B cell (primary cell): ENCODE data around the gene MRPS26. TPM values are rescaled to one million over a fixed set of nuclear protein-coding genes. Genes with fewer than 3 reads are reported as not detected.
A peak's percentile ranks its signal among the peaks of the same experiment; 100 is the strongest.
"Not testable (repeated sequence)": the region's sequence is repeated elsewhere in the genome, so short reads cannot be mapped to it uniquely, and the experiment has no call there.

ENCODE experiments used
- ATAC-seq: fragments of 200-7000 bp; cut with Tn5 transposase; one replicate; pipeline ENCODE4 v1.10.0; 2021; ENCODE audit warnings: low read depth, mild to moderate bottlenecking, moderate number of reproducible peaks, moderate library complexity
- CTCF ChIA-PET: fragments of 350-600 bp; sonication (Branson Sonifier 250); formaldehyde crosslinking; loops from one replicate; lab custom pipeline; 2021; ENCODE audit warnings: antibody characterized with exemption, inconsistent platforms; lab: Charles Lee
- POLR2A ChIA-PET: fragments of 350-600 bp; sonication (Branson Sonifier 250); formaldehyde crosslinking; loops from one replicate; lab custom pipeline; 2021; ENCODE audit warnings: antibody characterized with exemption; lab: Charles Lee
- DNase-seq: peaks from one replicate; pipeline ENCODE4 v3.0.0; 2013
- H2AFZ ChIP-seq: 2 replicates; pipeline ENCODE4 v1.6.1; 2012; ENCODE audit warnings: mild to moderate bottlenecking, low read depth, low read length; ENCODE audit not compliant: insufficient read depth, poor library complexity, severe bottlenecking
- H3K27ac ChIP-seq, 2 donors: 1 replicate in 1 of 2; 2 replicates in 1 of 2; pipeline ENCODE4 v1.5.1; 2012 to 2013; ENCODE audit warnings: low read length in 2 of 2, mild to moderate bottlenecking in 2 of 2, moderate library complexity in 1 of 2
- H3K27me3 ChIP-seq, 4 experiments: fragments of 200-600 bp in 1 of 4; sonication (generic) in 1 of 4; replicated peaks in 1 of 4; 1 replicate in 2 of 4; 2 replicates in 2 of 4; pipeline versions ENCODE4 v1.6.1 to v1.7.0; 2013 to 2016; ENCODE audit warnings: low read length in 3 of 4, mild to moderate bottlenecking in 2 of 4, mixed read lengths in 1 of 4, moderate library complexity in 1 of 4; ENCODE audit not compliant: insufficient read depth in 4 of 4, control insufficient read depth in 3 of 4; ENCODE audit errors: control extremely low read depth in 1 of 4
- H3K36me3 ChIP-seq, 2 experiments: replicated peaks in 1 of 2; 1 replicate in 1 of 2; 2 replicates in 1 of 2; pipeline versions ENCODE4 v1.6.1 to v1.7.1; 2013; ENCODE audit warnings: low read length in 1 of 2; ENCODE audit not compliant: insufficient read depth in 2 of 2, control insufficient read depth in 1 of 2; ENCODE audit errors: control extremely low read depth in 1 of 2, extremely low read depth in 1 of 2
- H3K4me1 ChIP-seq, 2 donors: fragments of 200-600 bp in 1 of 2; sonication (generic) in 1 of 2; 1 replicate in 1 of 2; 2 replicates in 1 of 2; pipeline versions ENCODE4 v1.5.1 to v1.6.1; 2013 to 2017; ENCODE audit warnings: low read length in 2 of 2; ENCODE audit not compliant: control insufficient read depth in 2 of 2, insufficient read depth in 2 of 2
- H3K4me2 ChIP-seq: replicated peaks from 2 replicates; pipeline ENCODE3; 2012; ENCODE audit warnings: mild to moderate bottlenecking, low read depth, low read length; ENCODE audit not compliant: poor library complexity, severe bottlenecking
- H3K4me3 ChIP-seq, 5 experiments: fragments of 200-600 bp in 1 of 5; sonication (generic) in 1 of 5; 1 replicate in 3 of 5; 2 replicates in 2 of 5; pipeline versions ENCODE4 v1.5.1 to v1.7.0; 2011 to 2016; ENCODE audit warnings: low read length in 4 of 5, mild to moderate bottlenecking in 4 of 5, low read depth in 2 of 5, control low read depth in 1 of 5, moderate library complexity in 1 of 5; ENCODE audit not compliant: insufficient read depth in 1 of 5; ENCODE audit errors: control extremely low read depth in 1 of 5, extremely low read depth in 1 of 5
- H3K79me2 ChIP-seq: fragments of 200-600 bp; sonication (generic); one replicate; pipeline ENCODE4 v1.6.0; 2016; ENCODE audit warnings: low read length; ENCODE audit not compliant: control insufficient read depth, insufficient read depth
- H3K9ac ChIP-seq: fragments of 200-600 bp; sonication (generic); 2 replicates; pipeline ENCODE4 v1.6.1; 2017; ENCODE audit warnings: mild to moderate bottlenecking, low read length, moderate library complexity
- H3K9me3 ChIP-seq, 3 donors: one replicate each; pipeline versions ENCODE4 v1.6.1 to v1.7.1; 2013; ENCODE audit warnings: low read length in 2 of 3; ENCODE audit not compliant: control insufficient read depth in 2 of 3, insufficient read depth in 1 of 3; ENCODE audit errors: control extremely low read depth in 1 of 3
- H4K20me1 ChIP-seq: 2 replicates; pipeline ENCODE4 v1.6.0; 2012; ENCODE audit warnings: mild to moderate bottlenecking, low read length; ENCODE audit not compliant: insufficient read depth, control insufficient read depth, poor library complexity, severe bottlenecking
- H3K27ac Mint-ChIP-seq: one replicate; pipeline ENCODE4 v1.8.0; 2021; ENCODE audit warnings: mixed read lengths
- H3K27me3 Mint-ChIP-seq: one replicate; pipeline ENCODE4 v1.8.0; 2021; ENCODE audit warnings: mixed read lengths
- H3K4me1 Mint-ChIP-seq: one replicate; pipeline ENCODE4 v1.8.0; 2021; ENCODE audit warnings: mixed read lengths
- H3K4me3 Mint-ChIP-seq: one replicate; pipeline ENCODE4 v1.8.0; 2021; ENCODE audit warnings: mixed read lengths
- H3K9me3 Mint-ChIP-seq: one replicate; pipeline ENCODE4 v1.8.0; 2022; ENCODE audit warnings: mixed read lengths; ENCODE audit not compliant: insufficient read depth
- CTCF ChIP-seq: fragments of 200-600 bp; IDR thresholded peaks from one replicate; pipeline ENCODE4 v1.8.0; 2022; ENCODE audit warnings: antibody characterized with exemption, mild to moderate bottlenecking
- EZH2 ChIP-seq: IDR thresholded peaks from 2 replicates; pipeline ENCODE4 v1.6.1; 2012; ENCODE audit warnings: borderline replicate concordance, low read depth, mild to moderate bottlenecking, moderate library complexity, low read length; ENCODE audit not compliant: insufficient read depth, poor library complexity, severe bottlenecking
- WGBS: methylation state at CpG from one replicate; pipeline ENCODE4 v1.1.5; 2013; ENCODE audit warnings: missing lambda C conversion rate; ENCODE audit not compliant: insufficient coverage; 5-methylcytosine and 5-hydroxymethylcytosine counted together
- intact Hi-C: fragments of 100-400 bp; cut with micrococcal nuclease; formaldehyde crosslinking; loops from one replicate; pipeline ENCODE4 v1.10.0; 2022
- polyA plus RNA-seq: library from polyadenylated mRNA; depleted of rRNA; stranded (reverse); fragments of >200 nt; gene quantifications from 2 replicates; pipeline ENCODE4 v1.2.3, GENCODE V29; 2012
- total RNA-seq, 2 donors: library from RNA; stranded (reverse); fragments of 120-200 nt in 1 of 2; gene quantifications; 1 replicate in 1 of 2; 2 replicates in 1 of 2; pipeline versions ENCODE4 v1.2.3 to v1.2.4, GENCODE V29; 2013 to 2022

Gene MRPS26
- total and polyA plus RNA-seq, 2 donors (not counting 1 experiment from before 2014, with no cell fraction given): 35.9 to 37.5 TPM

DNA sequence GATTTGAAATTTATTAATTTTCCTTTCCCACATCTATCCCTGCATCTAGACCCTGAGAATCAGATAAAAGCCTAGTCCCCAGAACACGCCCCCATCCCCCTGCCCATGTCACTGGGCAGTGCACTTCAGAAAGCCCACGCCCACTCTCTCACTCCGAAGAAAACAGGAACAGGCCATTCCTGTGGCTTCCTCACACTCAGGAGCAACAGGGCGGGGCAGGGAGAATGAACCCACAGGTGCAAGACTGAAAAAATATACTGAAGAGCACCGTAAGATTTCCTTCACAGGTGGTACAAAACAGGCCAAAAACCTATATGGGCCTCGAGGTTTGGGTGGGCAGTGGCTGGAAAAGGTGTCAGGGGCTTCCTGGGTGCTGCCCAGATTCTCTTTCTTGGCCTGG is 29.0 kb downstream of the MRPS26 start:
- TF ChIP-seq EZH2 (no peak), CTCF (no peak)
- H4K20me1 ChIP-seq: no peaks in the 10 kb centered on the region
- intact Hi-C loops: loop anchor here (5.0 to 10.0 kb wide), 2 partner anchors 42 to 80 kb away; partner anchors contain the start of genes FASTKD5 and UBOX5
- H3K27me3 ChIP-seq: peaks cover 0 to 33% (median 9%) of the 10 kb centered on the region in 4 experiments
- ATAC-seq: no peak
- peaks cover 15% of the 10 kb centered on the region for H3K4me1 Mint-ChIP-seq
- H3K9ac ChIP-seq: no peak overlapping the region
- H3K4me2 ChIP-seq: no peak overlapping the region
- no peak for DNase-seq
- POLR2A ChIA-PET: no interaction called here
- peaks cover 16% of the 10 kb centered on the region for H3K27me3 Mint-ChIP-seq
- H3K4me3 ChIP-seq: no peak overlapping the region
- peaks cover 6% of the 10 kb centered on the region for H3K79me2 ChIP-seq
- H3K4me1 ChIP-seq: peaks cover 15 to 19% of the 10 kb centered on the region in 2 donors
- no peak overlapping the region for H3K27ac ChIP-seq
- no peaks in the 10 kb centered on the region for H3K9me3 Mint-ChIP-seq
- CTCF ChIA-PET: interaction anchor here (4.2 kb wide), 1 partner anchor 21 kb away, joined by 18 read pairs; no protein-coding TSS in a partner anchor
- H3K9me3 ChIP-seq: peaks cover 0 to 8% (median 0%) of the 10 kb centered on the region in 3 donors
- H3K27ac Mint-ChIP-seq: no peak overlapping the region
- H3K4me3 Mint-ChIP-seq: peak overlapping the region; percentile 26
- H3K36me3 ChIP-seq: no peaks in the 10 kb centered on the region
- 12% methylated on average over 5 of the region's 6 CpGs for WGBS
- no peak overlapping the region for H2AFZ ChIP-seq

- H3K9ac ChIP-seq, H2AFZ ChIP-seq, H3K9me3 ChIP-seq, H3K4me2 ChIP-seq, H3K9me3 Mint-ChIP-seq, ATAC-seq, DNase-seq, H3K27ac ChIP-seq, POLR2A ChIA-PET, H3K79me2 ChIP-seq, H3K4me3 ChIP-seq, H4K20me1 ChIP-seq, H3K27ac Mint-ChIP-seq, H3K4me3 Mint-ChIP-seq, H3K36me3 ChIP-seq: not testable (repeated sequence)
- intact Hi-C loops: loop anchor here (10.0 kb wide), 1 partner anchor 79 kb away; the partner anchor contains the start of genes FASTKD5 and UBOX5
- CTCF ChIA-PET: interaction anchor here (4.2 kb wide), 1 partner anchor 21 kb away, joined by 18 read pairs; no protein-coding TSS in a partner anchor
- H3K27me3 ChIP-seq: peaks cover 0 to 33% (median 9%) of the 10 kb centered on the region in 4 experiments
- peaks cover 15% of the 10 kb centered on the region for H3K4me1 Mint-ChIP-seq
- peaks cover 21% of the 10 kb centered on the region for H3K27me3 Mint-ChIP-seq
- 86% methylated on average over 1 of the region's 6 CpGs for WGBS
- peaks cover 15 to 19% of the 10 kb centered on the region in 2 donors for H3K4me1 ChIP-seq
Observed at GRCh38 chr20:3075315-3075714, 29.5 kb downstream of the MRPS26 start.
